Medulla oblongata (tissue), 1 donor: Measurements from ENCODE around the gene LSMEM2.
"Not testable (repeated sequence)": the region's sequence is repeated elsewhere in the genome, so short reads cannot be mapped to it uniquely, and the experiment has no call there.

ENCODE experiments used
- DNase-seq: peaks from one replicate; pipeline ENCODE4 v3.0.0-alpha.2; 2015; ENCODE audit errors: extremely low spot score

LSMEM2 gene

GRCh38 chr3:50278123-50278879, 586 bp upstream of the LSMEM2 start:
- peak; percentile 75 for DNase-seq

- DNase-seq = no peak
Measured at GRCh38 chr3:50279255-50280016, 549 bp downstream of the LSMEM2 start.

GRCh38 chr3:50284121-50284520, 5.2 kb downstream of the LSMEM2 start:
- DNase-seq = not testable (repeated sequence)

GRCh38 chr3:50286322-50287227, 7.7 kb downstream of the LSMEM2 start:
- no peak for DNase-seq

- no peak for DNase-seq
Measured at GRCh38 chr3:50287262-50287661, 8.4 kb downstream of the LSMEM2 start.

GRCh38 chr3:50288387-50289007, 9.6 kb downstream of the LSMEM2 start:
- DNase-seq = no peak

GRCh38 chr3:50289130-50289529, 10.2 kb downstream of the LSMEM2 start:
- no peak for DNase-seq

- DNase-seq = no peak
Measured at GRCh38 chr3:50290161-50290641, 11.3 kb downstream of the LSMEM2 start.

- DNase-seq = peak; percentile 98
Measured at GRCh38 chr3:50292159-50293078, 13.5 kb downstream of the LSMEM2 start, which contains the start of gene IFRD2. Gene IFRD2, minus strand, starts transcription at chr3:50292429. Its CDS starts 155 bp downstream, at chr3:50292274.

GRCh38 chr3:50293079-50293801, 14.4 kb downstream of the LSMEM2 start:
- DNase-seq = no peak

GRCh38 chr3:50294089-50294488, 15.2 kb downstream of the LSMEM2 start:
- DNase-seq = no peak

GRCh38 chr3:50294492-50295403, 15.9 kb downstream of the LSMEM2 start:
- no peak for DNase-seq

GRCh38 chr3:50295553-50296431, 16.9 kb downstream of the LSMEM2 start:
- DNase-seq = no peak

- DNase-seq = no peak
Measured at GRCh38 chr3:50296721-50297383, 18.0 kb downstream of the LSMEM2 start.

GRCh38 chr3:50297384-50297775, 18.5 kb downstream of the LSMEM2 start:
- DNase-seq = no peak

GRCh38 chr3:50297896-50298725, 19.2 kb downstream of the LSMEM2 start:
- no peak for DNase-seq
